Nephron (organoid): ENCODE measurements around the gene LPP.
"Not testable (repeated sequence)": the region's sequence is repeated elsewhere in the genome, so short reads cannot be mapped to it uniquely, and the experiment has no call there.

Source experiments
- H3K27ac Mint-ChIP-seq, 3 experiments: 2 replicates each; pipeline ENCODE4 v1.8.0; 2020; ENCODE audit warnings: mixed read lengths in 3 of 3, mild to moderate bottlenecking in 2 of 3, moderate library complexity in 1 of 3
- H3K27me3 Mint-ChIP-seq: 2 replicates; pipeline ENCODE4 v1.8.0; 2021; ENCODE audit warnings: low read depth, mild to moderate bottlenecking, moderate library complexity, mixed read lengths
- H3K36me3 Mint-ChIP-seq: 2 replicates; pipeline ENCODE4 v1.8.0; 2020; ENCODE audit warnings: low read depth, mixed read lengths
- H3K4me1 Mint-ChIP-seq: 2 replicates; pipeline ENCODE4 v1.8.0; 2020; ENCODE audit warnings: mixed read lengths
- H3K4me3 Mint-ChIP-seq, 3 experiments: 2 replicates each; pipeline ENCODE4 v1.8.0; 2020; ENCODE audit warnings: mild to moderate bottlenecking in 3 of 3, mixed read lengths in 3 of 3, moderate library complexity in 2 of 3
- H3K9me3 Mint-ChIP-seq: 2 replicates; pipeline ENCODE4 v1.8.0; 2020; ENCODE audit warnings: mixed read lengths
- TF ChIP-seq, protein P1 (sequence below), 3 experiments: fragments of 200-600 bp; sonication (generic); IDR thresholded peaks; one replicate each; pipeline ENCODE4 v1.5.0; 2021; ENCODE audit warnings: antibody characterized with exemption in 3 of 3; ENCODE audit not compliant: unreplicated experiment in 3 of 3

LPP gene

GRCh38 chr3:188416041-188416440 is 262.1 kb downstream of the LPP start:
- Mint-ChIP-seq H3K27me3 (no peaks in the 10 kb centered on the region), H3K36me3 (peaks cover 21% of the 10 kb centered on the region), H3K4me1 (no peaks in the 10 kb centered on the region), H3K9me3 (peaks cover 12% of the 10 kb centered on the region), H3K27ac (no peak overlapping the region), H3K4me3 (no peak overlapping the region)
- TF ChIP-seq, protein P1, sequence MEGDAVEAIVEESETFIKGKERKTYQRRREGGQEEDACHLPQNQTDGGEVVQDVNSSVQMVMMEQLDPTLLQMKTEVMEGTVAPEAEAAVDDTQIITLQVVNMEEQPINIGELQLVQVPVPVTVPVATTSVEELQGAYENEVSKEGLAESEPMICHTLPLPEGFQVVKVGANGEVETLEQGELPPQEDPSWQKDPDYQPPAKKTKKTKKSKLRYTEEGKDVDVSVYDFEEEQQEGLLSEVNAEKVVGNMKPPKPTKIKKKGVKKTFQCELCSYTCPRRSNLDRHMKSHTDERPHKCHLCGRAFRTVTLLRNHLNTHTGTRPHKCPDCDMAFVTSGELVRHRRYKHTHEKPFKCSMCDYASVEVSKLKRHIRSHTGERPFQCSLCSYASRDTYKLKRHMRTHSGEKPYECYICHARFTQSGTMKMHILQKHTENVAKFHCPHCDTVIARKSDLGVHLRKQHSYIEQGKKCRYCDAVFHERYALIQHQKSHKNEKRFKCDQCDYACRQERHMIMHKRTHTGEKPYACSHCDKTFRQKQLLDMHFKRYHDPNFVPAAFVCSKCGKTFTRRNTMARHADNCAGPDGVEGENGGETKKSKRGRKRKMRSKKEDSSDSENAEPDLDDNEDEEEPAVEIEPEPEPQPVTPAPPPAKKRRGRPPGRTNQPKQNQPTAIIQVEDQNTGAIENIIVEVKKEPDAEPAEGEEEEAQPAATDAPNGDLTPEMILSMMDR (IDR thresholded peaks at IDR 0.05; ENCODE audit: unreplicated experiment in 3 of 3) = no peak

DNA sequence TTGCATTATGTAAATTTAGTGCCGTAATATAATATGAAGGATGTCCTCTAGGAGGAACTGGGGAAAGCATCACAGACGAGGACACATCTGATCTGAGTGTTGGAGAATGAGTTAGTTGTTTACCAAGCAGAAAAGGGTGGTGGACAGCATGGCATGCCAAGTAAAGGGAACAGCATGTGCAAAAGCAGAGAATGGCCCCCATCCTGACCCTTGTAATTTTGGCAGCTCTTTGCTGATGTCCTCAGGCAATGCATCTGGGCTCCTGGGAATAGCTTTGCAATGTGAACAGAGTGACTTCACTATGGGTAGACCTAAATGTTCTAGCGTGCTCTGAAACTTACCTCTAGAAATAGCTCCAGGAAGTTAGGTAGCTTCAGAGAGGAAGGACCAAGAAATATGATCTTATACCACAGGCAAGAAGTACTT is 263.3 kb downstream of the LPP start:
- Mint-ChIP-seq H3K4me1 (peaks cover 6% of the 10 kb centered on the region), H3K9me3 (peaks cover 12% of the 10 kb centered on the region), H3K27ac (no peak overlapping the region), H3K4me3 (no peak overlapping the region), H3K36me3 (peaks cover 21% of the 10 kb centered on the region), H3K27me3 (no peaks in the 10 kb centered on the region)
- TF ChIP-seq, protein P1 (IDR thresholded peaks at IDR 0.05; ENCODE audit: unreplicated experiment in 3 of 3) = no peak

GRCh38 chr3:188417766-188418165 is 263.8 kb downstream of the LPP start:
- peaks cover 12% of the 10 kb centered on the region for H3K9me3 Mint-ChIP-seq
- H3K4me3 Mint-ChIP-seq = no peak overlapping the region
- peaks cover 24% of the 10 kb centered on the region for H3K36me3 Mint-ChIP-seq
- TF ChIP-seq, protein P1 (IDR thresholded peaks at IDR 0.05; ENCODE audit: unreplicated experiment in 3 of 3) = no peak
- no peak overlapping the region for H3K27ac Mint-ChIP-seq
- H3K4me1 Mint-ChIP-seq = peaks cover 6% of the 10 kb centered on the region
- no peaks in the 10 kb centered on the region for H3K27me3 Mint-ChIP-seq

GRCh38 chr3:188421151-188421821 is 267.3 kb downstream of the LPP start:
- Mint-ChIP-seq H3K4me3 (no peak overlapping the region), H3K4me1 (peaks cover 6% of the 10 kb centered on the region), H3K27me3 (no peaks in the 10 kb centered on the region), H3K9me3 (peaks cover 42% of the 10 kb centered on the region), H3K27ac (no peak overlapping the region), H3K36me3 (peaks cover 54% of the 10 kb centered on the region)
- TF ChIP-seq, protein P1 (IDR thresholded peaks at IDR 0.05; ENCODE audit: unreplicated experiment in 3 of 3) = no peak

DNA sequence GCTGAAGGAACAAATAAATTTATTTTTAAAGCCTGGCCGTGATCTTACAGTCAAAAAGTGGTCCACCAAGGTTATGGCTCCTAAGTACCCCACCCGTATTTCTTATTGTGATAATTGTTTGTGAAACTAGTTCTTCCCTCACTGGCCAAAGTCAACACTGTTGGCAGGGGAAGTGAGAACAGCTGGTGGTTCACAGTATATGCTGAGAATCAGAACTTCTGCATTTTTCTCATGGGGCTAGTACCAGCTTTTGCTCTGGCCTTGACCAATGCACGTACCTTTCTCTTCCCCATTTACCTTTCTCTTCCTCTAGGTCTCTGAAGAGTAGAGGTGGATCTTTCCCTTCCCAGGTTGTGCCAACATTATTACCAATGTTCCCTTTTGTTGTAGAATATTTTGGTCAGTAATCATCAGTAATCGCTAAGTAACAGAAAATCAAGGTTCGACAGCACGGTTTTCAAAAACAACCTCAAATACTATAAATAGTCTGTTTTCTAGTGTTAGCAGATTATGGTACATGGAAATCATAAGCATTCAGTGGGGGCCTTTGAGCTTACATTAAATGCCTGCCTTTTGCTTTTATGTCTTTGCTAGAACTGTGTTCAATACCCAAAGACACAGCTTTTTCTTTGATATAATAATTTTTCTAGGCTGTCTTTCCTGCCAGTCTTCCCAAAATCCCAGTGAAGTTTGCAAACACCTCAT is 268.0 kb downstream of the LPP start:
- TF ChIP-seq, protein P1 (IDR thresholded peaks at IDR 0.05; ENCODE audit: unreplicated experiment in 3 of 3) = no peak
- Mint-ChIP-seq H3K9me3 (peaks cover 47% of the 10 kb centered on the region), H3K36me3 (peaks cover 59% of the 10 kb centered on the region), H3K4me3 (no peak overlapping the region), H3K4me1 (peaks cover 6% of the 10 kb centered on the region), H3K27ac (no peak overlapping the region), H3K27me3 (no peaks in the 10 kb centered on the region)

DNA sequence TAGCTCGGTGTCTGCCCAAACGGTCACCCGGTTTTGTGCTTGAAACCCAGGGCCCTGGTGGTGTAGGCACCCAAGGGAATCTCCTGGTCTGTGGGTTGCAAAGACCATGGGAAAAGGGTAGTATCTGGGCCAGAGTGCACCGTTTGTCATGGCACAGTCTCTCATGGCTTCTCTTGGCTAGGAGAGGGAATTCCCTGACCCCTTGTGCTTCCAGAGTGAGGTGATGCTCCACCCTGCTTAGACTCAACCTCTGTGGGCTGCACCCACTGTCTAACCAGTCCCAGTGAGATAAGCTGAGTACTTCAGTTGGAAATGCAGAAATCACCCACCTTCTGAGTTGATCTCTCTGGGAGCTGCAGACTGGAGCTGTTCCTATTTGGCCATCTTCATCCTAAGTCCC is 274.0 kb downstream of the LPP start:
- H3K27me3 Mint-ChIP-seq, H3K27ac Mint-ChIP-seq, H3K4me3 Mint-ChIP-seq: not testable (repeated sequence)
- peaks cover 49% of the 10 kb centered on the region for H3K36me3 Mint-ChIP-seq
- peaks cover 38% of the 10 kb centered on the region for H3K9me3 Mint-ChIP-seq
- H3K4me1 Mint-ChIP-seq = peaks cover 11% of the 10 kb centered on the region
